ENCODE results near the gene VPS36.

VPS36 gene

GRCh38 chr13:52459668-52460067 is 9.2 kb upstream of the VPS36 start:
- TF ChIP-seq CTCF (IDR thresholded peaks at IDR 0.05; ENCODE audit: insufficient read depth, low read depth, low read length, missing control alignments), result no peak
- no peak overlapping the region for H3K4me3 ChIP-seq (ENCODE audit: low read depth, low read length)
- DNase-seq (ENCODE audit: low read depth), result no peak

- peak overlapping the region; percentile 98 for H3K4me3 ChIP-seq (ENCODE audit: low read depth, low read length)
- TF ChIP-seq CTCF (IDR thresholded peaks at IDR 0.05; ENCODE audit: insufficient read depth, low read depth, low read length, missing control alignments), result no peak
- peak; percentile 82 for DNase-seq (ENCODE audit: low read depth)
Measured at GRCh38 chr13:52455677-52456041, 5.2 kb upstream of the VPS36 start.

DNA sequence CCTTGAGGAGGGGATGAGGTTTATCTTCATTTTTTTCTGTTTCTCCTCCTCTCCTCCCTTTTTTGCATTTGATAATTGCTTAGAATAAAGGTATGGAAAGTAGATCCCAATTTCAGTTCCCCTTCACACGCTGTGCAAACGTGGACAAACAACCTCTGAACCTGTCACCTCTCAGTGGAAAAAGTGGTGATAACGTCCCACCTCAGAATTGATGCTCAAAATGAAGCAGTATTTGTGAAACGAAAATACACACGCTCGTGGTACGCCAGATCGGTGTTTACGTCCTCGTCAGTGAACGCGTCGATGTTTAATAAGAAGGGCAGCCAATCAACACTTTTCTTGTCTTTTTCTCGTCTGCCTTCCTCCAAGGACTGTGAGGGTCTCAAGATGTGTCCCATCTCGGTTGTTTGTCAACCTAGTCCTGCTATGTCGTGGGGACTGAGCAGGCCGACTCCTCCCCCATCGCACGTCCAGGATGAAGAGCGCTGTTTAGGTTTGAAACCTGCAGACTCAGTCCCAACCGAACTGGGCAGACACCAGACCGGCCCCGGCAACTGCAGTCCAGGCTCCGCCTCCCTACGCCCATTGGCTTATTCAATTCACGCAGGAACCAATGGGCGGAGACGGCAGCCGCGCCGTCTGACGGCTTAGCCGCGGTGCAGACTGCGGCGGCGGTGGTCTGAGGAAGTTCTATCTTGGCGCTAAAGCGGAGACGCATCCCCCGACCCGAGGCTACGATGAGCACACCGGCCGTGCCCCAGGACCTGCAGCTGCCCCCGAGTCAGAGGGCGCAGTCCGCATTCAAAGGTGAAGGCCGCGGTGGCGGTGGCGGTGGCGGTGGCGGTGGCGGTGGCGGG is 4.6 kb upstream of the VPS36 start, which contains the start of gene CKAP2:
CKAP2 (plus strand) TSS at position 659 of the 857 bp plus-strand sequence; CDS start at position 738, 79 bp downstream.
- no peak for TF ChIP-seq CTCF (IDR thresholded peaks at IDR 0.05; ENCODE audit: insufficient read depth, low read depth, low read length, missing control alignments)
- DNase-seq (ENCODE audit: low read depth), result peak; percentile 97
- H3K4me3 ChIP-seq (ENCODE audit: low read depth, low read length), result peak within 1 kb of the TSS; percentile 98

DNA sequence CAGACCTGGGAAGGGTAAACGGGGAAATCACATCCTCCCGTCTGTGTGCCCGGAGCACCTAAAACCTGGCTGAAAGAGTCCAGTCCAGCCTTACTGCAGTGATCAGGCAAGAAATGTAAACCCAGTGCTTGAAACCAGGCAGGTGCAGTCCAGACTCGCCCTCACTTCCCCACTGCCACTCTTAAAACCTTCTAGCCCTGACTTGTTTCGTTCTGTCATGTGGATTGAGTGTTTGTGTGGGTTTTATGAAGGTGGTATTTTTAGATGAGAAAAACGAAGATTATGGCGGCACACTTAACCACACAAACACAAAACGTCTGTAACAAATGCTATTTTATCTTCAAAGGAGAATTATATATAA is 4.0 kb upstream of the VPS36 start:
- TF ChIP-seq CTCF (IDR thresholded peaks at IDR 0.05; ENCODE audit: insufficient read depth, low read depth, low read length, missing control alignments), result no peak
- DNase-seq (ENCODE audit: low read depth), result peak; percentile 86

GRCh38 chr13:52452470-52452869 is 2.0 kb upstream of the VPS36 start:
- no peak overlapping the region for H3K4me3 ChIP-seq (ENCODE audit: low read depth, low read length)
- no peak for DNase-seq (ENCODE audit: low read depth)
- no peak for TF ChIP-seq CTCF (IDR thresholded peaks at IDR 0.05; ENCODE audit: insufficient read depth, low read depth, low read length, missing control alignments)

More for the DNA sequence above, 4.0 kb upstream of the VPS36 start:
- peak overlapping the region; percentile 98 for H3K4me3 ChIP-seq (ENCODE audit: low read depth, low read length)

- no peak for TF ChIP-seq CTCF (IDR thresholded peaks at IDR 0.05; ENCODE audit: insufficient read depth, low read depth, low read length, missing control alignments)
- H3K4me3 ChIP-seq (ENCODE audit: low read depth, low read length), result no peak overlapping the region
- DNase-seq (ENCODE audit: low read depth), result no peak
Measured at GRCh38 chr13:52451135-52451804, 836 bp upstream of the VPS36 start.
